Esophagus squamous epithelium (tissue), 4 donors: ENCODE data around the gene PRKCE.

ENCODE experiments used
- POLR2A ChIP-seq, 4 donors: fragments of 450-650 bp; IDR thresholded peaks; one replicate each; pipeline ENCODE4 v1.6.1; 2017; ENCODE audit warnings: antibody characterized with exemption in 4 of 4, mild to moderate bottlenecking in 4 of 4, moderate library complexity in 3 of 4
- TF ChIP-seq, protein P1 (sequence below), 6 experiments: fragments of 450-650 bp in 4 of 6; fragments of 200-600 bp in 2 of 6; sonication (generic) in 2 of 6; IDR thresholded peaks; one replicate each; pipeline ENCODE4 v1.5.1; 2016 to 2019; ENCODE audit warnings: antibody characterized with exemption in 6 of 6, mild to moderate bottlenecking in 4 of 6, moderate library complexity in 4 of 6

DNA sequence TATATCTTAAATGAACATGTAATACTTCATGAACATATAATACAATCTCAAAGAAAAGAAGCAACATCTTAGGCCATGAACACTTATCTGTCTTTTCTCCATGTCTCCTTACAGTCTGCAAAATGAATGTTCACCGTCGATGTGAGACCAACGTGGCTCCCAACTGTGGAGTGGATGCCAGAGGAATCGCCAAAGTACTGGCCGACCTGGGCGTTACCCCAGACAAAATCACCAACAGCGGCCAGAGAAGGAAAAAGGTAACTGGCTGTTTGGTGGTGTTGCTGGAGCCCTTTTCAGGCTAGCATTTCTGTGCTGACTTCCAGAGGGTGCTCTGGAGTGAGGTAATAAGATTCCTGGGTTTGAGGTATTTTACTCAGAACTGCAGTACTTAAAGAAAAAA, 349.8 kb downstream of the PRKCE start:
- TF ChIP-seq, protein P1, sequence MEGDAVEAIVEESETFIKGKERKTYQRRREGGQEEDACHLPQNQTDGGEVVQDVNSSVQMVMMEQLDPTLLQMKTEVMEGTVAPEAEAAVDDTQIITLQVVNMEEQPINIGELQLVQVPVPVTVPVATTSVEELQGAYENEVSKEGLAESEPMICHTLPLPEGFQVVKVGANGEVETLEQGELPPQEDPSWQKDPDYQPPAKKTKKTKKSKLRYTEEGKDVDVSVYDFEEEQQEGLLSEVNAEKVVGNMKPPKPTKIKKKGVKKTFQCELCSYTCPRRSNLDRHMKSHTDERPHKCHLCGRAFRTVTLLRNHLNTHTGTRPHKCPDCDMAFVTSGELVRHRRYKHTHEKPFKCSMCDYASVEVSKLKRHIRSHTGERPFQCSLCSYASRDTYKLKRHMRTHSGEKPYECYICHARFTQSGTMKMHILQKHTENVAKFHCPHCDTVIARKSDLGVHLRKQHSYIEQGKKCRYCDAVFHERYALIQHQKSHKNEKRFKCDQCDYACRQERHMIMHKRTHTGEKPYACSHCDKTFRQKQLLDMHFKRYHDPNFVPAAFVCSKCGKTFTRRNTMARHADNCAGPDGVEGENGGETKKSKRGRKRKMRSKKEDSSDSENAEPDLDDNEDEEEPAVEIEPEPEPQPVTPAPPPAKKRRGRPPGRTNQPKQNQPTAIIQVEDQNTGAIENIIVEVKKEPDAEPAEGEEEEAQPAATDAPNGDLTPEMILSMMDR (IDR thresholded peaks at IDR 0.05) = no peak
- no peak for TF ChIP-seq POLR2A (IDR thresholded peaks at IDR 0.05)
